Measurements from ENCODE around the gene KCTD19.

The KCTD19 gene

DNA sequence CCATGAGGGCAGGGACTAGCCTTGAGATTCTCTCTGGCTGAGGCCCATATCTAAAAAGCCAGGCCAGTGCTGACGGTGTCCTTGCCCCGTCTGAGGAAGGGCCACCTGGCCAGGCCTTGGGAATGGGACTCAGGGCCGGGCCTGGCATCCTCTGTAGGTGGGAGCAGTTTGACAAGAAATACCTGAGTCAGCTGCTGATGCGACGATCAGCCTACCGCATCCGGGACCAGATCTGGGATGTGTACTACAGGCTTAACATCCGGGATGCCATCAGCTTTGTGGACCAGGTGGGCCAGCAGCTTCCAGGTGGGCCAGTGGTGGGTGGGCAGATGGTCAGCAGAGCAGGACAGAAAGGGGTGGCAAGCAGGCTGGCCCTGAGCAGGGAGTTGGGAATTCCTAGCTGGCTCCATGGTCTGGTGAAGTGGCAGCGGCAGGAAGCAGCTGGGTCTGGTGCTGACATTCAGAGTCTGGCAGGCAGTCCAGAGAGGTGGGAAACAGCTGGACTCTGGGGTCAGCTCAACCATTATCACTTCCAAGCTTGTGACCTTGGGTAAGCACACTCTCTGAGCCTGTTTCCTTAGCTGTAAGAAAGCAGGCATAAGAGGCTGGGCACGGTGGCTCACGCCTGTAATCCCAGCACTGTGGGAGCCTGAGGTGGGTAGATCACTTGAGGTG is 68.2 kb downstream of the KCTD19 start:
- no peak for DNase-seq (ENCODE audit: low spot score)

DNA sequence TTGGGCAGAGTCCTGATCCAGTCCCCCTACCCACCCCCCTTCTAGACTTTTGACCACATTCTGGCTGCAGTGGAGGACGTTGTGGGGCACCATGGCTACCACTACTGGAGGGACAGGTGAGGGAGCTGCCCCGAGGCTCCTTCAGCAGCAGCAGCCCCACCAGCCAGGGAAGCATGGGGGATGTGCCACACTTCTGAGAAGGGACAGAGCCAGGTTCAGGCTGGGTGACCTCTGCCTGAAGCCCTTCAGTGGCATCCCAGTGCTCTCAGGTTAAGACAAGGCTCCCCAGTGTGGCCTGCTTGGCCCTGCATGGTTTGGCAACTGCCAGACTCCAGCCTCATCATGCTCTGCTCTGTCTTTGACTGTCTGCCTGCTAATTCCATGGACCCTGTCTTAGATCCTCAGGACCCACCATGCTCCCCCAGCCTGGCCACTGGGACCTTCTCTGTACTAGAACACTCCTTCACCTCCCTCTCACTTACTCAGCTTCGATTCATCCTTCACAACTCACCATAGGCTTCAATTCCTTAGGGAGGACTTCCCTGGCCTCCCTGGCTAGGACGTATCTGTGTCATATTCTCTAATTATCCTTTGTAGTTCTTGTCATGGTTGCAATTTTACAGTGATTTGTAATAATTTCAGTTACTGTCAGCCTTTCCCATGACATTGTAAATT is 68.9 kb downstream of the KCTD19 start:
- DNase-seq (ENCODE audit: low spot score) = no peak

DNA sequence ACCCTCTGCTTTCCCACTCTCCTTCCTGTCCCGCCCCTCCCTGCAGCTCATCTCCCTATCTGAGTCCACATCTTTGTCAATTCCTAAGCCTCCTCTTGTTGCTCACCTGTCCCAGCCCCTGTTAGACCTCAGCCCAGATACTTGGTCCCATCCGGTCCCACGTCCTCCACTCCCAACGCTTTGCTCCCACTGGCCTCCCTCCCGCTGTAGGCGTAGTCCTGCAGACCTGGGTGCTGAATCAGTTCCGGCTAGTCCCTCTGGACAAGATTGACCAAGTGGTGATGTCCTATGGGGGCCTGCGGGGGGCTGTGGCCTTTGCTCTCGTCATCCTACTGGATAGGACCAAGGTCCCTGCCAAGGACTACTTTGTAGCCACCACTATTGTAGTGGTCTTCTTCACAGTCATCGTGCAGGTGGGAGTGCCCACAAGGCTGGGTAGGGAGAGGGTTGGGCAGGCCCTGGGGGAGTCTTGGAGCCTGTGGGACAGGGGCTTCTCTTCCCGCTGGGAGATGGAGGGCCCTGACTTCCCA is 69.8 kb downstream of the KCTD19 start:
- no peak for DNase-seq (ENCODE audit: low spot score)

DNA sequence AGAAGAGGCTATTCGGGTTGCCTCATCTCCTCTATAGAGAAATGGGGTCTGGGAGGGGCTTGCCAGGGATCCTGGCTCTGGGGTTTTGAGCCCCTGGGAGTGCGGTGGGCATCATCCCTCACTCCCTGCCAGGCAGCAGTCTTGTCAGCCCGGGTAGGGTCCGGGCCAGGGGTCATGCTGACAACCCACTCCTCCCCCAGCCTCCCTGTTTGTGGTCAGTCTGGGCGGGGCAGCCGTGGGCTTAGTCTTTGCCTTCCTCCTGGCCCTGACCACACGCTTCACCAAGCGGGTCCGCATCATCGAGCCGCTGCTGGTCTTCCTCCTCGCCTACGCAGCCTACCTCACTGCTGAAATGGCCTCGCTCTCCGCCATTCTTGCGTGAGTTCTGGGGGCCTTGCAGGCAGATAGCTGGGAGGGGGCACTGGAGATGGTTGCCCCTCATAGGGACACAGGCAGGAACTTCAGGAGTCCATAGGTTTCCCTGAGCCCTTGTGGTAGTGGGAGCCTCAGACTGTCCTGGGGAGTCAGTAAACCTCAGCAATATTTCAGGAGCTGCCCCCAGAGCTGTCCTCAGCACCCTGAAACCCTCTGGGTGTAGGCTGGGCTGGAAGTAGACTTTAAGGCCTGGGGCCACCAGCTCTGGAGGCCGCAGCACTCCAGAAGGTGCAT is 70.9 kb downstream of the KCTD19 start:
- no peak for DNase-seq (ENCODE audit: low spot score)

DNA sequence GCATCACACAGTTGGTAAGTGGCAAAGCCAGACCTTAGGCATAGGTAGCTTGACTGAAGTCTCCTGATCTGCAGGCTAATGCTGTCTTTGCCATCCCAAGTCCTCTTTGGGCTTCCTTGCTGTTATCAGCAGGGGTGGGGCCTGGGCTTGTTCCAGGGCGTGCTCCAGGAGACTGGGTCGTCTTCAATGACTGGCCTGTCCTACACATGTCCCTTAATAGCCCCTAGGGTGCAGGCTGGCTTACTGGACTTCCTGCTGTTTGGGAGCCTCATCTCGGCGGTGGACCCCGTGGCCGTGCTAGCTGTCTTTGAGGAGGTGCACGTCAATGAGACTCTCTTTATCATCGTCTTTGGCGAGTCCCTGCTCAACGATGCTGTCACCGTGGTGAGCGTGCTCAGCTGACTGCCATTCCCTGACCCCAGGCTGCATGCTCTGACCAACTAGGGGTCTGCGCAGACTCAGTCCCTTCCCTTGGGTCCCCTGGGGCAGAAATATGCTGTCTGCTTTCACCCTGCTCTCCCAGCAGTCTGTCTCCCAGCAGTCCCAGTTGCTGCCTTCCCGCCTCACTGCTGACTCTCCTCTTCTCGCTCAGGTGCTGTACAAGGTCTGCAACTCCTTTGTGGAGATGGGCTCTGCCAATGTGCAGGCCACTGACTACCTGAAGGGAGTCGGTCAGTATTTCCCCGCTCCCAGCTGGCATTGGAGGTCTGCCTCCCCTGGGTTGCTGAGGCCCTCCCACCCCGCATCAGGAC is 71.6 kb downstream of the KCTD19 start:
- no peak for DNase-seq (ENCODE audit: low spot score)

DNA sequence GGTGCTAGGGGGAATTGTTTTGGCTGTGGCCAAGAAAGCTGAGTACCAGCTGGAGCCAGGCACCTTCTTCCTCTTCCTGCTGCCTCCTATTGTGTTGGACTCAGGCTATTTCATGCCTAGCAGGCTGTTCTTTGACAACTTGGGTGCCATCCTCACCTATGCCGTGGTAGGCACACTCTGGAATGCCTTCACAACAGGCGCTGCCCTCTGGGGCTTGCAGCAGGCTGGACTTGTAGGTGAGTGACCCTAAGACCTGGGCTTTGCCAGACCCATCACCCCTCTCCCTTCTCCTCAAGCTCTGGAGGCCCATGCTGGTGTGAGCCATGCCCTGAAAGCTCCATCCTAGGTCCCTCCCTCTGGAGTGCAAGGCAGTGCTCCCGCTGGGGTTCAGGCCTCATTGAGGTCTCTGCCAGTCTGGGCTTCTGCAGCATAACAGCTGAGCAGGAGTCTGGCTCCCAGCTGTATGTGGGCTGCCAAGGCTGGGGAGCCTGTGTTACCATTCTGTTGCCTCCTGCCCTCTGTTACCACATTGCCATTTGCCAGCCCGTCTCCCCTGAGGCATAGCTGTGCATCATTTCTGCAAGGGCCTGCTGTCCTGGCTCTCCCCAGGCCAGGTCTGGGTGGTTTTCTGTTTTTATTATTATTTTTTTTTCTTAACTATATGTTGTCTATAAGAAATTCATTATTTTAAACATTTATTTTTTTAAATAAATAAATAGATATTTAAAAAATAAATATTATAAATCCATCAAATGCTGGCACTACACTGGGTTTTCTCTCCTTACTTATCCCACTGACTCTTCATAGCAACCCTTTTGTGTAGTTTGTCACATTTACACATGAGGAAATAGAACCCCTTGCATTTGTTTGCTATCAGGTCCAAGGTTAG is 73.7 kb downstream of the KCTD19 start:
- DNase-seq (ENCODE audit: low spot score) = no peak

DNA sequence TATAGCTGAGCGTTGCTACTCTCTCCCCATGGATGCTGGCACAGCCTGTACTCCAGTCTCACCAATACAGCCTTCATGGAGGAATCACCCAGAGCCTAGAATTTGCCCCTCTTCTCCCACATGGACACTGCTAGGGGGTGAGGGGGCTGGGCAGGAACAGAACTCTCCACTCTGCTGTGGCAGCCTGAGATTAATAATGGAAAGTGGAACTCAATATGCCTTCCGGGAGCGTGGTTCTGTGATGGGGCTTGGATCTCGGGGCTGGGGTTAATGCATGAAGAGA is 76.6 kb downstream of the KCTD19 start:
- DNase-seq (ENCODE audit: low spot score) = no peak

DNA sequence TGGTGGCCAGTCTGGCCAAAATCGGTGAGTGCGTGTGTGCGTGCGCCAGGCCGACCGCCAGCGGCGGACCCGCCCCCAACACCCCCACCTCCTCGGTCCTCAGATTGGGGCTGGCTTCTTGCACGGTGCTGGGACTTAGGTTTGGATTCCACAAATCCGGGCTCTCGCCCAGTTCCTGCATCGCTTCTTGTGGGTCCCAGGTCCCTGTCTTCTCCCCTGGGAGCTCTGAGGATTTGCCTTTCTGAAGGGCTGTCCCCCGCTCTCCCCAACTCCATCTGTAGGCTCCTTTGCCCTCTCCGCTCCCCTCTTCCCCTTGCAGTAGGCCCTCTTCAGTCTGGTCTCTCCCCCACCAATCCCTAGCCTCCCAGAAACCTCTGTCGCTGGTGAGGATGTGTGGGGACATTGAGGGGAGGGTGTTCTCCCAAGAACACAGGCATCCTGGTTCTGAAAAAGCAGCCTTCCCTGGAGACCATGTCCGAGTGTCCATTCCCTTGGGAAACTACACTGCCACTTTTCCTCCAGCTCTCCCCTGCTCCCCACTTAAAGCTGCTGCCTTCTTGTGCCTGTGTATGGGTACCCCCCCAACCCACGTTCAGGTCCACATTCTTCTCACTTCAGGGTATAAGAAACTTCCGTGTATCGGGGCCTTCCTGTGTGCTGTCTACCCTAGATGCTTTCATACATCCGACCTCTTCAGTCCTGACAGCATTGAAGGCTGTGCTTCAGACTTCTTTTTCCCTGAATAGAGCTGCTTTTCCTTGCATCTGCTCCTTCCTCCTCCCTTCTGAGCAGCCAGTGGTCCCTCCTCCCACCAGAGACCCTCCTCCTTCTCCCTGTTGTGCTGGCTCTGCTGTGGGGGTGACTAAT is 77.1 kb downstream of the KCTD19 start:
- no peak for DNase-seq (ENCODE audit: low spot score)

DNA sequence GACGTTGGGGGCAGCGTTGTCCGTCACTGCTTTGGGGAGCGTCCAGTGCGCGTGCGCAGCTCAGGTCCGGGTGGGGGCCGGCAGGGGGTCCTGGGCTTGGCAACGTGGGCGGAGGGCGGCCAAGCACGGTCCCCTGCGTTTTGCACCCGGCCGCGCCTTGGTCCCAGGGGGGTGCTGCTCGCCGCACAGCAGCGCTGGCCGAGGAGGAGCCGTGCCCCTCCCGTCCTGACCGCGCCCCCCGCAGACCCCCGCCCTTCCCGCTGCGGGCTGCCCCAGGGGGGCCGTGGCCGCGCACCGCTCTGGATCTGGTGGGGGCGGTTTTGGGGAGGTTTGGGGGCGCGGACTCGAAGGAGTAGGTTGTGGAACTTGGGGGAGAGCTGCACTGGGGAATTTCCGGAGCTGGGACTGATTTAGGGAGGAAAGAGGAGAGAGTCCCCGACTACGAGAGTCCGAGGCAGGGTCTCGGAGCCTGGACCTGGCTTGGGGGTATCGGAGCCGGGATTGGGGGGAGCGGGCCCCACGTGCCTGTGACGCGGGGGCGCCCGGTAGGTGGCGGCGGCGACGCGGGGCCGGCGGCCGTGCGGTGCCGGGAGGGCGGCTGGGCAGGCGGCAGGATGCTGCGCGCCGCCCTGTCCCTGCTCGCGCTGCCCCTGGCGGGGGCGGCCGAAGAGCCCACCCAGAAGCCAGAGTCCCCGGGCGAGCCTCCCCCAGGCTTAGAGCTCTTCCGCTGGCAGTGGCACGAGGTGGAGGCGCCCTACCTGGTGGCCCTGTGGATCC is 78.0 kb downstream of the KCTD19 start, which contains the start of gene SLC9A5:
SLC9A5 (plus strand) TSS at position 579 of the 777 bp plus-strand sequence; CDS start at position 615, 36 bp downstream.
- DNase-seq (ENCODE audit: low spot score) = no peak

DNA sequence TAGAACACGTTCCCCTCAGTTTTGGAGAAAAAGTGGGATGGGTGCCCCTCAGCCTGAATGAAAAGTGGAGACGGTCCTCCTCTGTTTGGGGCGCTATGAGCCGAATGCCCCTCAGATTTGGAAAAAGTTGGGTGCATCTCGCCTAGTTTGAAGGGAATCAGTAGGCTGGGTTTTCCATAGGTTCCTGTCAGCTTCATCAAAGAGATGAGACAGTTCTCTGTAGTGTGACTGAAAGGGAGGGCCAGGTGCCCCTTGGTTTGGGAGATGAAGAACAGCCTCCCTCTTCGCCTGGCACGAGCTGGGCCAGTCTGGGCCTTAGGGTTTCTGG is 78.5 kb downstream of the KCTD19 start:
- DNase-seq (ENCODE audit: low spot score) = no peak

DNA sequence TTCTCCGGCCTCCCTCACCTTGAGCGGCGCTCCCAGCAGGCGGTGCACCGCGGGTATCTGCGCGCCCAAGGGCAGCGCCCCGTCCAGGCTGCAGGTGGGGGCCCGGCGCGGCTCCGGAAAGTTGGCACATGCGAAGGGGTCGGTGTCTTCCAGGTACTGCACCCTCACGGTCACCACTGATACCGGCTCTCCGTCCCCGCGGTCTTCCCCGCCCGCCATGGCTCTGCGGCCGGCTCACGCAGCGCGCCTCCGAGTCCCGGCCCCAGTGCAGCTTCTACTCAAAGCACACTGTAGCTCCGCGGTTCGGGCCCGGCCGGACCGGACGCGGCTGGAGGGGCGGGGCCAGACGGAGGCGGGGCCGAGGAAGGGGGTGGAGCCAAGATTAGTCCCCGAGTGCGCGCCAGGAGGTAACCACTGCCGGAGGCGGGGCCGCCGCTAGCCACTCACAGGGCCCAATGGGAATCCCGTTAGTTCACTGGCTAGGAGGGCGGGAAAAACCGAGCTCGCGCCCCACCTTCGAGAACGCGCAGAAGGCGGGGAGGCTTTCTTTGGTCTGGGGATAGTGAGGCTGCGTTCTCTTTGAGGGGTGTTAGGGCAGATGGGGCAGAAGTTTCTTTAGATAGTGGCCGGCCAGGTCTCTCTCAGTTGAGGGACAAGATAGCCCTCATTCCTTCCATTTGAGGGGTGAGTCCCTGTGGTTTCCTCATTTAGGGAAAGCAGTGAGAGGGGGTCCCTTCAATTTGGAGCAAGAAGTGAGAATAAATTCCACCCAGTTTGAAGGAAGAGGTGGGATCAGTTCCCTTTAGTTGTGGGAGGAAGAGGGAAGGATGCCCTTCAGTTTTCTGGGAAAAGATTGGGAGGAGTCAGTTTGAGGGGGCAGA is 79.1 kb downstream of the KCTD19 start, which contains the start of gene FHOD1:
FHOD1 (minus strand) TSS at position 290 of the 881 bp plus-strand sequence; CDS start at position 219, 71 bp downstream.
- peak; percentile 95 for DNase-seq (ENCODE audit: low spot score)

DNA sequence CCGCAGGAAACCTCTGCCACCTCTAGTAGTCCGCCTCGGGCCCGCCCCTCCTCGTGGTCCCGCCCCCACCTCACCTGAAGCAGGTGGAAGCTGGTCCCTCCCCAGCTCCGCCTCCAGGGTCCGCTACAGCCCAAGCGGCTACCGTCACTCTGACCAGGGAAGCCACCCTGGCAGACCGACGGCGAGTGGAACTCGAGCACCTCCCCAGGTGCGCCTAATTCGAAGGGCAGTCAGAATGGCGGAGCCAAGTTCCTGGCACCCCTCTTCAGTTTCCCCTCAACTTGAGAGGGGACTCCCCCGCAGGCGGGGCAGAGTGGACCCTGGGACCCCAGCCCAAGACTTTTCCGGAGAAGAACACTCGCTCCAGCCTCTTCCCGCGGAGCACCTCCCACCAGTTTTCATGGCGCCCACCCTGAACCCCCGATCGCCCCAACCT is 79.8 kb downstream of the KCTD19 start:
- DNase-seq (ENCODE audit: low spot score) = no peak

DNA sequence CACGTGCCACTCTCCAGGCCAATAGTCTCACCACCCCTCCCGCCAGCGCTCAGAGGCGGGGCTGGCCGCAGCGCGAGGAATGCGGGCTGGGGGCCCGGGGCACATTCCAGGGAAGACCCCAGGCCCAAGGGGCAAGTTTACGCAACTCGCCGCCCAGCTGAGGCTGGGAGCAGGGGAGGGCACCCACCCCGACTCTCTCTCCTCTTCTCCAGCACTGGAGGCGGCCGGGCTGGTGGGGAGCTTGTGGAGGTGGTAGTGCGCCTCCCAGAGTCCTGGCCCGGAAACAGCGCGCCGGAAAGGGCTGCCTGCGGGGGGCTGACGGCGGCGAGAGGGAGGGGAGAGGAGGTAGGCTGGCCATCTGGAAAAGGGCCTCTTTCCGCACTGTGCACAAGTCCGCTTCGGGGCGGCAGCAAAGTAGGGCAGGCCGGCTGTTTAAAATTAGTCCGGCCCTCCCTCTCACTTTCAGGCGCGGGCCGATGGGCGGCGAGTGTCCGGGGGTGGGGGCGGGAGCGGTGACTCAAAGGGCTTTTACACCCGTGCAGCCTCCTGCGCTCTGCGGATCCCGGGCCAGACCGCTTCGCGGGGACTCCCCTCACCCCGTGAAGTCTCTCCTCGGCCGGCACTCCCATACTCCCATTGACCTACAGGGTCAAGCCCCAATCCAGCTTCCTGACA is 80.3 kb downstream of the KCTD19 start:
- peak; percentile 41 for DNase-seq (ENCODE audit: low spot score)

DNA sequence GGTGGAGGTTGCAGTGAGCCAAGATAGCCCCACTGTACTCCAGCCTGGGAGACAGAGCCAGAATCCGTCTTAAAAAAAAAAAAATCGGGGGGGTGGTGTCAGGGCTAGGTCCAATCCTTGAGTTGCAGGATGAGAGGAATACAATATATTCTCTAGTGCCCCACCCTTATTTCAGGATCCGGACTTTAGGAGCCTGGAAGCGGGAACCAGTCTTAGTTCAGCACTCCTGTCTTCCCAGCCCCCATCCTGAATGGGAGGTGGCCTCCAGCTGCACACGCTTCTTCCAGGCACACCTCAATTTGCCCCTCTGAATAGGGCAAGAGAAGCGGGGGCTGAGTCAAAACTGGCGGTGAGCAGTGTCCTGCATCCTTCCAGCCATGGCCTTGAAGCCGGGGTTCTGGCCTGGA is 80.9 kb downstream of the KCTD19 start:
- DNase-seq (ENCODE audit: low spot score) = no peak

DNA sequence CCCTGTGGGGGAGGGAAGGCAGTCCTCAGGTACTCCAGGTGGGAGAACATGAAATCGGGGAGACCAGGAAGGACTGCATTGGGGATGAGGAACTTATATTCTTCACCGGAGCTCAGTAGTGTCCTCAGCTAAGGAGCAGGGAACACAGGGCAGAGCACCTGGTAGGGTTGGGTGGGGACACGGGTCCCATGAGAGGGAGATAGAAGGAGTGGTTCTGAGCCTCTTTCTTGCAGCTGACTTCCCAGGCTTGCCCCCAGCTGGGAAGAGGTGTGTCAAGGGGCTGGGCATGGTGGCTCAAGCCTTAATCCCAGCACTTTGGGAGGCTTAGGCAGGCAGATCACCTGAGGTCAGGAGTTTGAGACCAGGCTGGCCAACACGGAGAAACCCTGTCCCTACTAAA is 81.4 kb downstream of the KCTD19 start:
- DNase-seq (ENCODE audit: low spot score) = no peak

DNA sequence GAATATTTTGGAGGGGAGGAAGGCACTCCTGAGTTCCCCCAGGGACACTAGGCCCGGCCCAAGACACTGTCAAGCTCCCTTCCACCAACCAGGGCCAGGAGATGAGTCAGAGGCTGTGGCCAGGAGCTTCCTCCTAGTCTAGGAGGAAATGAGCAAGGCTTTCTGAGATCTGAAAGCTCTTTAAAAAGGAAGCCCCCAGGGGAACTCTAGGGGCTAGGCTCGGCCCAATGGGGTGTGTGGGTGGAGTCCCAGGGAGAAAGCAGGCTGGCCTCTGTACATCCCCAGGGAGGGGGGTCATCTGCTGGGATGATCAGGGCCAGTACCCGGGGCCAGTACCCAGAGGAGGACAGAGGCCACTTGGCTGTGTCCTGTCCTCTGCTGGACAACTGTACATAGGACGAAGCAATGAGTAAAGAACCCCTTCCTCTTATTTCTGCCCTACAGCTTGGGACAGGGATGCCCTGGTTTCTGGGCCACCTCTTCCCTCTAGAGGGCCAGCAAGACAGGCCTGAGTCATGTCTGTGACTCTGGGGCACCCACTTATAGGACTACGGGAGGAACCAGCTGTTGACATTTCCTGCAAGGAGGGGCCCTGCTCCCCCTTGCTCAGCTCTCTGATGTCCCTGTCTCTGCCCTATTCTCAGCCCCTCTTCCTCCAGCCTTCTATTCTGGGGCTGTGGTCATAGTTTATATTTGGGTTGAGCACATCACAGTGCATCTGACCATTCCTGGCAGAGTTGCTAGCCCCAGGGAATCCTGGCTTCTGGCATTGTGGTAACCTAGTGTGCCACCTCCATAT is 82.0 kb downstream of the KCTD19 start:
- peak; percentile 90 for DNase-seq (ENCODE audit: low spot score)

DNA sequence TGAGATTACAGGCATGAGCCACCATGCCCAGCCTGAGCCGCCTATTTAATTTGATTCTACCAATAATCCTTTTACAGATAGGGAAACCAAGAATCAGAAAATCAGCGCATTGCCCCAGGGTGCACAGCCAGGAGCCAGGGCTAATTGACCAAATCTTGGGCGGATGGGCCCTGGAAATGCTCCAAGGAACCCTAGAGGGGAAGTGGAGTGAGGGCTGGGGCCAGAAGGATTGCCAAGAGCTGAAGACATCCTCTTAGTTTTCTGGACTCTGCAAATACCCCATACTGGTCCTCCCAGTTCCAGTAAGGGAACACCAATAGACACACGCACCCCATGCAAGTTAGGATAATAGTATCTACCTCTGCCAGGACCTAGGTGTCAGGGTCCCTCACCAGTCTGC is 83.1 kb downstream of the KCTD19 start:
- no peak for DNase-seq (ENCODE audit: low spot score)
